Measurements from ENCODE around the gene RNF213.

Gene RNF213

GRCh38 chr17:80439499-80439898, 178.8 kb downstream of the RNF213 start:
- Histone ChIP-seq H3K4me1 (ENCODE audit: control insufficient read depth, insufficient read depth, low read length) (no peaks in the 10 kb centered on the region), H3K9me3 (ENCODE audit: control insufficient read depth, insufficient read depth, low read depth, low read length) (no peaks in the 10 kb centered on the region), H3K4me3 (ENCODE audit: low read depth, low read length) (no peak overlapping the region), H3K36me3 (ENCODE audit: control insufficient read depth in 2 of 2, insufficient read depth in 1 of 2, low read length in 2 of 2) (no peaks in the 10 kb centered on the region), H3K27ac (ENCODE audit: extremely low read depth, low read depth, low read length) (no peak overlapping the region)
- POLR2A ChIA-PET = interaction anchor here (1.2 kb wide), 1 partner anchor 15 kb away, joined by 4 read pairs; no protein-coding TSS in a partner anchor
- TF ChIP-seq ZNF488 (tag by site-specific recombination; IDR thresholded peaks at IDR 0.05) = no peak
- no peak for TF ChIP-seq ZEB2 (tag by site-specific recombination; IDR thresholded peaks at IDR 0.05)
- TF ChIP-seq ZNF221 (tag by site-specific recombination; IDR thresholded peaks at IDR 0.05; ENCODE audit: borderline replicate concordance) = no peak
- TF ChIP-seq PBX3 (CRISPR knock-in tag; IDR thresholded peaks at IDR 0.05) = no peak
- no peak for TF ChIP-seq ZNF184 (tag by site-specific recombination; IDR thresholded peaks at IDR 0.05)
- TF ChIP-seq ZNF16 (tag by site-specific recombination; IDR thresholded peaks at IDR 0.05; ENCODE audit: low read depth) = no peak
- TF ChIP-seq ZFP69B (tag by site-specific recombination; IDR thresholded peaks at IDR 0.05) = no peak
- TF ChIP-seq ZNF18 (tag by site-specific recombination; IDR thresholded peaks at IDR 0.05) = no peak
- no peak for TF ChIP-seq ZNF610 (tag by site-specific recombination; IDR thresholded peaks at IDR 0.05; ENCODE audit: borderline replicate concordance)
- no peak for TF ChIP-seq ZBTB7A (tag by site-specific recombination; IDR thresholded peaks at IDR 0.05; ENCODE audit: low read depth)
- no peak for TF ChIP-seq PRDM1 (tag by site-specific recombination; IDR thresholded peaks at IDR 0.05)
- TF ChIP-seq, protein P1, sequence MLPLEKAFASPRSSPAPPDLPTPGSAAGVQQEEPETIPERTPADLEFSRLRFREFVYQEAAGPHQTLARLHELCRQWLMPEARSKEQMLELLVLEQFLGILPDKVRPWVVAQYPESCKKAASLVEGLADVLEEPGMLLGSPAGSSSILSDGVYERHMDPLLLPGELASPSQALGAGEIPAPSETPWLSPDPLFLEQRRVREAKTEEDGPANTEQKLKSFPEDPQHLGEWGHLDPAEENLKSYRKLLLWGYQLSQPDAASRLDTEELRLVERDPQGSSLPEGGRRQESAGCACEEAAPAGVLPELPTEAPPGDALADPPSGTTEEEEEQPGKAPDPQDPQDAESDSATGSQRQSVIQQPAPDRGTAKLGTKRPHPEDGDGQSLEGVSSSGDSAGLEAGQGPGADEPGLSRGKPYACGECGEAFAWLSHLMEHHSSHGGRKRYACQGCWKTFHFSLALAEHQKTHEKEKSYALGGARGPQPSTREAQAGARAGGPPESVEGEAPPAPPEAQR (tag by site-specific recombination; IDR thresholded peaks at IDR 0.05) = no peak
- CTCF ChIA-PET = interaction anchor here (1.5 to 3.3 kb wide), 2 partner anchors 12 to 136 kb away, joined by 12 to 13 read pairs; no protein-coding TSS in a partner anchor

- Histone ChIP-seq H3K9me3 (ENCODE audit: control insufficient read depth, insufficient read depth, low read depth, low read length) (no peaks in the 10 kb centered on the region), H3K36me3 (ENCODE audit: control insufficient read depth in 2 of 2, insufficient read depth in 1 of 2, low read length in 2 of 2) (no peaks in the 10 kb centered on the region), H3K4me1 (ENCODE audit: control insufficient read depth, insufficient read depth, low read length) (no peaks in the 10 kb centered on the region), H3K27ac (ENCODE audit: extremely low read depth, low read depth, low read length) (no peak overlapping the region), H3K4me3 (ENCODE audit: low read depth, low read length) (no peak overlapping the region)
- CTCF ChIA-PET = interaction anchor here (0.7 kb wide), 1 partner anchor 469 kb away, joined by 6 read pairs; no protein-coding TSS in a partner anchor
- POLR2A ChIA-PET = interaction anchor here (0.7 to 2.4 kb wide), 2 partner anchors 10 to 14 kb away, joined by 3 to 13 read pairs; no protein-coding TSS in a partner anchor
- TF ChIP-seq ZFP69B (tag by site-specific recombination; IDR thresholded peaks at IDR 0.05) (peak; percentile 29; the same call in 1 of the 2 replicates), PBX3 (CRISPR knock-in tag; IDR thresholded peaks at IDR 0.05) (no peak), ZIC2 (tag by site-specific recombination; IDR thresholded peaks at IDR 0.05) (peak; percentile 75), ZNF600 (tag by site-specific recombination; IDR thresholded peaks at IDR 0.05) (0 out of 2 replicates have a peak, but pooled peaks have one; percentile 22), ZNF266 (tag by site-specific recombination; IDR thresholded peaks at IDR 0.05; ENCODE audit: low read depth) (no peak), OSR2 (tag by site-specific recombination; IDR thresholded peaks at IDR 0.05) (no peak), ZNF324 (tag by site-specific recombination; IDR thresholded peaks at IDR 0.05) (no peak), ZNF654 (tag by site-specific recombination; IDR thresholded peaks at IDR 0.05; ENCODE audit: low read depth) (no peak), ZNF529 (tag by site-specific recombination; IDR thresholded peaks at IDR 0.05; ENCODE audit: insufficient replicate concordance) (no peak), ZBTB8A (tag by site-specific recombination; IDR thresholded peaks at IDR 0.05) (no peak), ZNF624 (tag by site-specific recombination; IDR thresholded peaks at IDR 0.05) (no peak), PRDM1 (tag by site-specific recombination; IDR thresholded peaks at IDR 0.05) (no peak), ZNF341 (tag by site-specific recombination; IDR thresholded peaks at IDR 0.05; ENCODE audit: low read depth) (no peak)
- TF ChIP-seq, protein P2, sequence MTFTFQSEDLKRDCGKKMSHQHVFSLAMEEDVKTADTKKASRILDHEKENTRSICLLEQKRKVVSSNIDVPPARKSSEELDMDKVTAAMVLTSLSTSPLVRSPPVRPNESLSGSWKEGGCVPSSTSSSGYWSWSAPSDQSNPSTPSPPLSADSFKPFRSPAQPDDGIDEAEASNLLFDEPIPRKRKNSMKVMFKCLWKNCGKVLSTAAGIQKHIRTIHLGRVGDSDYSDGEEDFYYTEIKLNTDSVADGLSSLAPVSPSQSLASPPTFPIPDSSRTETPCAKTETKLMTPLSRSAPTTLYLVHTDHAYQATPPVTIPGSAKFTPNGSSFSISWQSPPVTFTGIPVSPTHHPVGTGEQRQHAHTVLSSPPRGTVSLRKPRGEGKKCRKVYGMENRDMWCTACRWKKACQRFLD (tag by site-specific recombination; IDR thresholded peaks at IDR 0.05) = no peak
- TF ChIP-seq, protein P3, sequence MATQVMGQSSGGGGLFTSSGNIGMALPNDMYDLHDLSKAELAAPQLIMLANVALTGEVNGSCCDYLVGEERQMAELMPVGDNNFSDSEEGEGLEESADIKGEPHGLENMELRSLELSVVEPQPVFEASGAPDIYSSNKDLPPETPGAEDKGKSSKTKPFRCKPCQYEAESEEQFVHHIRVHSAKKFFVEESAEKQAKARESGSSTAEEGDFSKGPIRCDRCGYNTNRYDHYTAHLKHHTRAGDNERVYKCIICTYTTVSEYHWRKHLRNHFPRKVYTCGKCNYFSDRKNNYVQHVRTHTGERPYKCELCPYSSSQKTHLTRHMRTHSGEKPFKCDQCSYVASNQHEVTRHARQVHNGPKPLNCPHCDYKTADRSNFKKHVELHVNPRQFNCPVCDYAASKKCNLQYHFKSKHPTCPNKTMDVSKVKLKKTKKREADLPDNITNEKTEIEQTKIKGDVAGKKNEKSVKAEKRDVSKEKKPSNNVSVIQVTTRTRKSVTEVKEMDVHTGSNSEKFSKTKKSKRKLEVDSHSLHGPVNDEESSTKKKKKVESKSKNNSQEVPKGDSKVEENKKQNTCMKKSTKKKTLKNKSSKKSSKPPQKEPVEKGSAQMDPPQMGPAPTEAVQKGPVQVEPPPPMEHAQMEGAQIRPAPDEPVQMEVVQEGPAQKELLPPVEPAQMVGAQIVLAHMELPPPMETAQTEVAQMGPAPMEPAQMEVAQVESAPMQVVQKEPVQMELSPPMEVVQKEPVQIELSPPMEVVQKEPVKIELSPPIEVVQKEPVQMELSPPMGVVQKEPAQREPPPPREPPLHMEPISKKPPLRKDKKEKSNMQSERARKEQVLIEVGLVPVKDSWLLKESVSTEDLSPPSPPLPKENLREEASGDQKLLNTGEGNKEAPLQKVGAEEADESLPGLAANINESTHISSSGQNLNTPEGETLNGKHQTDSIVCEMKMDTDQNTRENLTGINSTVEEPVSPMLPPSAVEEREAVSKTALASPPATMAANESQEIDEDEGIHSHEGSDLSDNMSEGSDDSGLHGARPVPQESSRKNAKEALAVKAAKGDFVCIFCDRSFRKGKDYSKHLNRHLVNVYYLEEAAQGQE (tag by site-specific recombination; IDR thresholded peaks at IDR 0.05) = peak; percentile 99
Measured at GRCh38 chr17:80441133-80441578, 180.5 kb downstream of the RNF213 start.

Data from HEK293 (cell line).